GM18907 (cell line): Measurements from ENCODE around the gene SCFD2.
A peak's percentile ranks its signal among the peaks of the same experiment; 100 is the strongest.

ENCODE experiments used
- ATAC-seq: cut with Tn5 transposase; IDR thresholded peaks from one replicate; pipeline ENCODE4 v1.9.1; 2021; ENCODE audit warnings: mild to moderate bottlenecking, moderate library complexity; ENCODE audit not compliant: unreplicated experiment

SCFD2 gene

DNA sequence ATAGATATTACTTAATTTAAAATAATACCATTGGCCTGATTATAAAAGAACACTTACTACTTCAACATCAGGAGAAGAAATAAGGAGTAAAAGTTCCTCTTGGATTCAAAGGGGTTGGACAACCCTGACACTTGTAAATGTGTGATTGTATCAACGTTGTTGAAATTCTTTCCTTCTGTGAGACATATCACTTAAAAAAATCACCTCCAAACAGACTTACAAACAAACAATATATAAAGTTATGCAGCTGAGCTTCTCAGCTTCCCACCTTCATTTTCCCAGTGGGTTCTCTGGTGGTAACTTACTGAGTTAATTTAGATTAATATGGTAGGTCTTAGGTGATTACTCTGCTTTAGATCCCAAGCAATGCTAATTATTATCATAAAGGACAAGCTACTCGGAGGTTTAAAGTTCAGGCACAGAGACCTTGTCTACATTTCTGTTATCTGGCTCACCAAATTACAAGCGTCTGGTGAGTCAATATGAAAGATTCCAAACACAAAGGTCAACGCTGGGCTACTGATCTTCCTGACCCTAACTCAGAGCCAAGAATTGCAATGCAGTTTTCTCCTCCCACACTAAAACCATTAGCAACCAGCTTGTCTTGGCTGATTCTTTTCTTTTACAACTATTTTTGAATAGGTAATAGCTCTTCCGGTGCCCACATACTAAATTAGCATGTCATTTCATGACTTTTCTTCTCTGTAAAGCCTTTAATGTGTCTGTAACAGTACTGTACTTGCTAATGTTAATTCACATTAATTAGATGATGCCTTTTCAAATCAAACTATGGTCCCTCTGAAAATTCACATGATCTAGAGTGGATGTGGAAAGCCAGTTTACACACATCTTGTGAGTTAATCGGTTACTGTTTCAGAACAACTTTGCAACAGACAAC, 346.1 kb downstream of the SCFD2 start:
- ATAC-seq, result no peak

DNA sequence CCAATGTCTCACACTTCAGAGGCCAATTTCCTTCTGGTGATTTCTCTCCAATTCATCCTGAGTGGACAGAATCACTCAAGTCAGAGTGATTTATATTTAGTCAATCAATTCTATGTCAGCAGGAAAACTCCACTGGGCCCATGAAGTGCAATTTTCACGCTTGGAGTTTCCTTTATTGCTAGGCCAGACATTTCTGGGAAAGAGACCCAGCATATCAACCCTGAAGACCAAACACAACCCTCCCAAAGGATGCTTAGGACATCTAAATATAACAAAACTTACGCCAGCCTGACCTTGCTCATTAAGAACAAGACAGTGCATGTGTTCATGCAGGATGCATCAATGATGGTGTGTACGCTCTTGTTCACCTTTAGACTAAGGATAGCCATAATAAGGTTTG, 347.4 kb downstream of the SCFD2 start:
- ATAC-seq, result no peak

DNA sequence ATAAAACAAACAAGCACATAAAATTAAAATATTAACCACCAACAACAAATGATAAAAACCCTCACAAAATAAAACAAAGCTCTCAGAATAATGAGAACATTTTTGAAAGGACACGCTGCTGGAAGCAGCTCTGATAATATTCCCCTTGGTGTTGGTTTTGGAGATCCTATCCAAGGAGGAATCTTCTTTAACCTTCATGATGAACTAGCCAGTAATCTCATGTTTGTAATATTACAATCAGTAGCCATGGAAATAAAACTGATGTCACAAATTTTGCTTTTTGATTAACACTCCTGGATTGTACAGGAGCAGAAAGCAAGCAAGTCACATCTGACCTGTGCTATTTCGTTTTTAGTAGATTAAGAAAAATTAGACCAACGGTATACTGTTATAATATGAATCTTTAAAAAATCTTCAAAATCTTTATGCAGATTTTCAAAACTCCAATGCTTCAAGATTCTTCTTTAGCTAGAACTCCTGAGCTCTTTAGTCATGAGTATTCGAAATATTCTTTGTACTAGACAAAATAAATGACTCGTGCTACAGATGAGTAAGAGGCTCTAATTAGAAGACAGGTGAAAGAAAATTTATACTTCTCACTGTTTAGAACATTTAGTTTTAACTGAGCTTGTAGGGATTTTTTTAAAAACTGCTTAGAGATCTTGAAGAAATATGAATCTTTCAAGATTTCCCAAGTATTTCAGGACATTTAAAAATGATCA, 349.6 kb downstream of the SCFD2 start:
- no peak for ATAC-seq

- ATAC-seq, result no peak
Observed at GRCh38 chr4:53015681-53016080, 350.2 kb downstream of the SCFD2 start.

DNA sequence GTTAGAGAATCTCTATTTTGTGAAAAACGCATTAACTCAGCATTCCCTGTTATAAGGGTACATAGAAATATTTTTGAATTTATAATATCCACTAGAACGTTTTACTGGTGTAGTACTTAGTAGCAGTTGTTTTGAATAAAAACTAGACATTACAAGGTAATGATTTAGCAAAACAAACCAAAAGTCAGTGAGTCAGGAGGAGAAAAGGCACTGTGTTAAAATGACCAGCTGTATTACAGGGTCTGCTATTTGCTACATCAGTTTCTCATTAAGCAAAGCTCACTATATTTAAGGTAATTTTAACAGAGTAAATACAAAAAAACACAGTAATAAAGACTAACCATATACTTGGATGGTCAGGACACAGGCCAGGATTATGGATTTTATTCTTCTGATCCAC, 351.0 kb downstream of the SCFD2 start:
- ATAC-seq, result no peak

DNA sequence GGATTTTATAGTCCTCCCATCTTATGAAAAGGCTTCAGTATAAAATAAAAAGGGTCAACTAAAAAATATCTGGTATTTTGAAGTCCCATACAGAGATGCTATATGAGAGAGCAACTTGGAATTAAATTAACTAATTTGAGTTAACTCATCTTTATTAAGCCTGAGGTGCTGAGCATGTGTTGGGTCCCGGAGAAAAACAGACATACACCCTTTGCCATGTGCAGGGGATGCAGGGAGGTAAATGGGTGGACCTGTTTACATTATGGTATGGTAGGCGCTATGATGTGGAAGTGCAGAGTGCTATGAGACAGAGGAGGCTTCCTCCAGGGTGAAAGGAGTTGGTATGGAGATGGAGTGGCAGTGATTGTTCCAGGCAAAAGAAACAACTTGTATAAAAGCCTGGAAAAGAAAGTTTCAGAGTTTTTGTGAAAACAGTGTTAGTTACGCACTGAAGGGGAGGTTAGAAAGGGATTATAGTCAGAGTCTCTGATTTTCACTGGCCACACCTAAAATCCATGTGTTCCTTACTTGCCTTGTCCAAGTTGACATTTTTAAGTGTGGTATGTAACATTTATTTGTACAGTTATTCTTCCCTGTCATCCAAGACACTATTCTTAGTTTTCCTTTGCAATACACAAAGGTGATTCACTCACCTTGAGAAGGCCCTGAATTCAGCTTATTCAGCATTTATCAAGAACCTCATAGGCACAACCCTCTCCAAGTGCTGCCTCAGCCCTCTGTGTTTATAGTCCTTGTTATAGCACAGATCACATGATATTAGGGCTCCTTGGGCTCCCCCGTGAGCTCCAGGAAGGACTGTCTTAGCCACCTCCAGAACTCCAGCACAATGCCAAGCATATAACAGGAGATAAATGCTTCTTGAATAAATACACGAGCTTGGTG, 351.7 kb downstream of the SCFD2 start:
- ATAC-seq, result no peak

- ATAC-seq, result peak; percentile 77
Observed at GRCh38 chr4:53012738-53013137, 353.1 kb downstream of the SCFD2 start.

GRCh38 chr4:53011259-53011905, 354.5 kb downstream of the SCFD2 start:
- ATAC-seq, result no peak

DNA sequence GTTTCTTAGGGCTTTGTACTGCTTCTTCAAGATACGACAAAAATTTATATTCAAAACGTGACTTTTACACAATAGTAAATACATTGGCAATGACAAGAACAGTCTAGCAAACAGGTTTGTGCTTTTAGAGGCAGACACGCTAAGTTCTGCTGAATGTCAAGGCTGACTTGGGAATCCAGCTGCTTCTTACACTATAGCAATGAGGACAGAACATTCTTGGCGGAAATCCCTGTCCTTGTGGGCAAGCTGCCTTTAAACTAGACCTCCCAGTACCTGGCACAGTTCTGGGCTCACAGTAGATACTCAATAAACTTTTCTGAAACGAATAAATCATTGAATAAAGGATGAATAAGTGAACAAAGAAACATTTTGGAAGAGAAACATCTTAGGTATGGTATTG, 355.5 kb downstream of the SCFD2 start:
- ATAC-seq, result no peak

DNA sequence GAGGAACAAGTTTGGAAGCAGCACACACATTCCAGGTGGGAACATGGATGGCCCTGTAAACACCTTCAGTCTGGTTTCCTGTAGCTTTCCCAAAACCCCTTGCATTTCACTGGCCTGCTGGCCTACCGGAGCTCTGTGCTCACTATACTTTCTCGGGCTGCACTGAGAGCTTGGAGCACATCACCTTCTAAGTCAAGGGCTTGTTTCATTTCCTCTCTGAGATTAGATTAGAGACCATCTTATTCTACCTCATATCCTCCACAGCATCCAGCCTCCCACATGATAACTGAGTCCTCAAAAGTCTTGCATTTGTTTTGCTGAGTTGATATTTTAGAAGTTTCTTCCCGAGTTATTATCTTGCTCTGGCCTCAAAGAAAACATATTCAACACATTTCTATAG, 356.0 kb downstream of the SCFD2 start:
- peak; percentile 45 for ATAC-seq

- ATAC-seq, result no peak
Observed at GRCh38 chr4:53007024-53007423, 358.8 kb downstream of the SCFD2 start.

DNA sequence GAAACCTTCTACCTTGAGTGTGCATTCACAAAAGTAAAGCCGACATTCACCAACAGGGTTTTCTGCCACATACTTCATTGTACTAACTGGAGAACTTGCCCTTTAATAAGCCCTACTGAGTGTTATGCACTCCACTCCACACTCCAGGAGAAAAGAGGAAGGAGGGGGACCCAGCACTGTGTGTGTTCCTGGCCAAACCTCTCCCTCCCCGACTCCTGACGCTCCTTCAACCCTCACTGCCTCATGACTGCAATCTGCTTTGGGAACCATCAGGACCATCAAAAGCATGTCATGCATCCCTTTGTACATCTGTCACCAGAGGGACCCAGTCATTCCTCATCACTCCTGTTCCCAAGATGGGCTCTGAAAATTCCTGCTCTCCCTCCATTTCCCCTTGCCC, 360.1 kb downstream of the SCFD2 start:
- ATAC-seq, result no peak

DNA sequence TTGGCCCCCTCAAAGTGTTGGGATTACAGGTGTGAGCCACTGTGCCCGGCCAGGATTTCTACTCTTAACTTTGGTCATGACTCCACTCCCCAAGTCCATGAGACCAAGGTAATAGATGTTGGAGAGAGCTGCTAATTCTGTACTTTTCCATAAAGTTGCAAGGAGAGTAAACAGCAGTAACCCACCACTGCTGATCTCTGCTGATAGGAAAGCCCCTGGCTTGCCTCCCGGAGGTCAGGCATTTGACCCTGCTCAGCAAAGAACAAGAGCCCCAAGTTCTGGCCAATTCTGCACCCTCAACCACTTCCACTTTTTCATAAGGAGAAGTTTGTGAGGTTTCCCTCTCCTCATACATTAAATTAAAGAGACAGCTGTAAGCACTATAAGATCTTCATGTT, 360.7 kb downstream of the SCFD2 start:
- ATAC-seq, result no peak

DNA sequence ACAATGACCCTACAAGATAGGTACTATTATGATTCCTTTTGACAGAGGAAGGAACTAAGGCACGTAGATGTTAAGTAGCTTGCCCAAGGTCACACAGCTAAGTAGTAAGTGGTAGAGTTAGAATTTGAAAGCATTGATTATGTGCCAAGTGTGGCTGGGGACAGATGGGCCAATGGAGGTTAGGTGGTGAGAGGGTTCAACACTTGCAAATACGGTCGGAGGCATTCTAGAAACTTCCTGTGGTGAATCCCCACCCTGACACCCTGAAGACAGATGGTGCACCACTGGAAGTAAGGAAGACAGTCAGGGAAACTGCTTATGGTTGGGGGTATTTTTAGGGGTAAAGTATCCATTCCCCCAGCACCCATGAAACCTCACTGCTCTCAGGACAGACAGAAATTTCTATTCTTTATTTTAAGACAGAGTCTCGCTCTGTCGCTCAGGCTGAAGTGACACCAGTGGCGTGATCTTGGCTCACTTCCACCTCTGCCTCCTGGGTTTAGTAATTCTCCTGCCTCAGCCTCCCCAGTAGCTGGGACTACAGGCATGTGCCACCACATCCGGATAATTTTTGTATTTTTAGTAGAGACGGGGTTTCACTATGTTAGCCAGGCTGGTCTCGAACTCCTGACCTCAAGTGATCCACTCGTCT, 361.2 kb downstream of the SCFD2 start:
- ATAC-seq, result no peak

- no peak for ATAC-seq
Observed at GRCh38 chr4:53003959-53004358, 361.9 kb downstream of the SCFD2 start.

DNA sequence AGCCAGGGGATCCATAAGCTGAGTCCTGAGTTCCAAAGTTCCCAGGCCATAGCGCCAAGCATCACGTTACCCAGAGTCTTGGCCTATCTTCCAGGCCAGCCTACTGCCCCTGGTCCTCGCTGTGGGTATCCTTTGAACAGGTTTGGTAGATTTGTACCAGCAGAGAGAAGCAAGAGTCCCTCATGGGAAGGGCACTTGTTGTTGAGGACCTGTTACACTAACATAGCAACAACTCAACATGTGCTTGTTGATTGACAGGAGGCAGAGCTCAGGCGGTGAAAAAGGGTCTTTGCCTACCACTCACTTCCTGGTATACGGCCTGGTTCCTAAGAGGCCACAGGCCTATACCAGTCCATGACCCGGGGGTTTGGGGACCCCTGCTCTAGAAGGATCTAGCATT, 365.3 kb downstream of the SCFD2 start:
- no peak for ATAC-seq

- no peak for ATAC-seq
Observed at GRCh38 chr4:52999626-53000025, 366.2 kb downstream of the SCFD2 start.

DNA sequence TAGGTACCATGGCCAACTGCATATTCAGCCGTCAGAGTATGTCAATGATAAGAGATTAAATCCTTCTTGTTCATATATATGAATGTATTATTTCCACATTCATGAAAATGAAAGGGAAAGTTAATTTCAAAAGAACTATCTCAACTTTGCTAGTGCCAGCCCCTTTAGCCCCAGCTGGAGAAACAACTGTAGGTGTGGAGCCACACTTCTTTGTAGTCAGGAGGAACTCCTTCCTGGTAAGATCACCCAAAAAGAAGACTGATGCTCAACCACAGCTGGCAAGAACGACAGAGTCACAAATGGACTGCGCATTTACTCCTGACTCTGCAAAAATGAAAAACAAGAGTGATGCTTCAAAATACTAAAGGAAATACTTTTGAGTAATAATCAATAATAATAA, 367.4 kb downstream of the SCFD2 start:
- no peak for ATAC-seq

- no peak for ATAC-seq
Observed at GRCh38 chr4:52997132-52997416, 368.8 kb downstream of the SCFD2 start.
